Large intestine (tissue), 3 donors: ENCODE data around the gene TRIM41. TPM values are rescaled to one million over a fixed set of nuclear protein-coding genes. Genes with fewer than 3 reads are reported as not detected.
A peak's percentile ranks its signal among the peaks of the same experiment; 100 is the strongest.

ENCODE experiments used
- DNase-seq, 2 donors: peaks; one replicate each; pipeline versions ENCODE4 v3.0.0 to v3.0.0-alpha.2; 2013
- H3K27ac ChIP-seq: one replicate; pipeline ENCODE4 v1.5.1; 2013; ENCODE audit warnings: low read length
- H3K27me3 ChIP-seq: 2 replicates; pipeline ENCODE4 v1.6.1; 2013; ENCODE audit warnings: low read length; ENCODE audit not compliant: control insufficient read depth, insufficient read depth
- H3K36me3 ChIP-seq: 2 replicates; pipeline ENCODE4 v1.6.1; 2013; ENCODE audit warnings: low read length; ENCODE audit not compliant: control insufficient read depth, insufficient read depth
- H3K4me1 ChIP-seq: one replicate; pipeline ENCODE4 v1.6.1; 2013; ENCODE audit warnings: low read length; ENCODE audit not compliant: control insufficient read depth, insufficient read depth
- H3K4me3 ChIP-seq: one replicate; pipeline ENCODE4 v1.5.1; 2013; ENCODE audit warnings: low read length
- H3K9me3 ChIP-seq: one replicate; pipeline ENCODE4 v1.6.1; 2013; ENCODE audit warnings: mild to moderate bottlenecking, low read depth, low read length, moderate library complexity; ENCODE audit not compliant: control insufficient read depth
- WGBS: methylation state at CpG from one replicate; pipeline ENCODE4 v1.1.5; 2013; ENCODE audit warnings: low lambda C conversion rate; ENCODE audit not compliant: insufficient coverage; 5-methylcytosine and 5-hydroxymethylcytosine counted together
- polyA plus RNA-seq: library from polyadenylated mRNA; unstranded; fragments of 120-200 nt; gene quantifications from one replicate; pipeline ENCODE4 v1.2.1, GENCODE V29; 2013

TRIM41 gene
- polyA plus RNA-seq, 1 donor: 22.4 TPM

- Histone ChIP-seq H3K27me3 (no peaks in the 10 kb centered on the region), H3K9me3 (no peaks in the 10 kb centered on the region), H3K4me1 (peaks cover 10% of the 10 kb centered on the region), H3K27ac (no peak overlapping the region), H3K36me3 (peaks cover 76% of the 10 kb centered on the region), H3K4me3 (no peak overlapping the region)
- DNase-seq: no peak
- WGBS: no CpG with 5 or more reads among the region's 9 CpGs
Observed at GRCh38 chr5:181239062-181239663, 16.1 kb downstream of the TRIM41 start.

DNA sequence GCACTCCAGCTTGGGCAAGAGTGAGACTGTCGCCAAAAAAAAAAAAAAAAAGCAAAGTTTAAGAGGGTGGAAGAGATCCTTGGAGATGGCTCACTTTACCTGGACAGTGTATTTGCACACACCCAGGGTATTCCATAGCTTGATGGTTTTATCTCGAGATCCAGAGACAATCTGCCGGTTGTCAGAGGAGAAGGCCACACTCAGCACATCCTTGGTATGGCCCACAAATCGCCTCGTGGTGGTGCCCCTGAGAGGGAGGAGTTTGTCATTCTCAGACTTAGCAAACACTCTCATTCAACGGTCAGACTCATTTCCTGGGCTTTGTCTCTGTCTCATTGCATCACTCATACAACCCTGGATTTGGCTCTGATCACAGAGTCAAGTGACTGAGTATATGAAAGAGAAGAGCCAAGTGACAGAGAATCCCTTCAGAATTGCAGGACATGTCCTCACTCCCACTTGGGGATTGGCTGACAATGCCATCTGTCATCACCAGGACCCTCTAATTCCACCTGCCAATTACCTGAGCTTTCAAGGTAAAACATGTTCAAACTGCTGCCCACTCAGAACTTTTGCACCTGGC is 18.4 kb downstream of the TRIM41 start:
- H3K4me1 ChIP-seq: peaks cover 21% of the 10 kb centered on the region
- peak overlapping the region; percentile 45 for H3K27ac ChIP-seq
- peak in 1 of 2 donors; percentile 57 for DNase-seq
- H3K36me3 ChIP-seq: peaks cover 54% of the 10 kb centered on the region
- H3K4me3 ChIP-seq: peak overlapping the region; percentile 79
- no peaks in the 10 kb centered on the region for H3K27me3 ChIP-seq
- WGBS: no CpG with 5 or more reads among the region's 6 CpGs
- no peaks in the 10 kb centered on the region for H3K9me3 ChIP-seq

DNA sequence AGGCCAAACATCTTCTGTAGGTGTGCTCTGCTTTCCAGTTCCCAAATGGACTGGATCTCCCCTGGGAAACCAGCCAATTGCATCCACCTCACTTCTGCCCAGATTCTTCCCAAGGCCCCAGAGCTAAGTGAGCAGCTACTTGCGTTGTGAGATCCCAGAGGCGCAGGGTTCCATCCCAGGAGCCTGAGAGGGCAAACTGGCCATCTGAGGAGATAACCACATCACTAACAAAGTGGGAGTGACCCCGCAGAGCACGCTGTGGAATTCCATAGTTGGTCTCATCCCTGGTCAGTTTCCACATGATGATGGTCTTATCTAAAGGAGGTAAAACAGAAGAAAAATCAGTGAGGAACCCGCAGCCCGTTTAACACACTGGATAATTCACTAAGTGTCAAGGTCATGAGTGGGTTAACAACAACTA is 19.0 kb downstream of the TRIM41 start:
- no peaks in the 10 kb centered on the region for H3K9me3 ChIP-seq
- H3K4me1 ChIP-seq: peaks cover 21% of the 10 kb centered on the region
- peaks cover 49% of the 10 kb centered on the region for H3K36me3 ChIP-seq
- 25% methylated on average over 2 of the region's 6 CpGs for WGBS
- peak overlapping the region; percentile 79 for H3K4me3 ChIP-seq
- peak overlapping the region; percentile 45 for H3K27ac ChIP-seq
- DNase-seq: no peak
- H3K27me3 ChIP-seq: no peaks in the 10 kb centered on the region

DNA sequence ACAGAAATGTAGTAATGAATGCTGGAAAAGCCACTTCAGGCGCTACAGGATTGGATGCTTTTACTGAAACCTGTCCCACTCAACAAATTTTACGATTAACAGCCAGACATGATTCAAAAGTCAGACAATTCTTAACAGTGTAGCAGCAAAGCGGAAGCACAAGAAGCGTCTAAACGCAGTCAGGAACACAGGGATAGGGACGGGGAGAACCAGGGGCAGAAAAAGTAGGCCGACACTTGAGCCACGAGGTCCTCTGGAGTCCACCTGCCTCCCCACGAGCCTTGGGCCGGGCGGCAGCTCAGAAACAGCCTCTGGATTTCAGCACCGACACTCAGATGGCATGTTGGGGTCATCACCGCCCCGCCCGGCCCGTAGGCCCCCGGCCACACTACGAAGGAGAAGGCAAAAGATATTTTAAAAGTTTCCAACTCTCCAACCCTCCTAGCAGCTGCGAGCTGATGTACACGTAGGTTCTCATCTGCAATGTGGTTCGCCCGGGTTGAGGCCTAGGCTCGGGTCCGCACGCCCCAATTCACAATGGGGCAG is 20.0 kb downstream of the TRIM41 start:
- Histone ChIP-seq H3K4me3 (peak overlapping the region; percentile 79), H3K27ac (peak overlapping the region; percentile 93), H3K36me3 (peaks cover 38% of the 10 kb centered on the region), H3K9me3 (no peaks in the 10 kb centered on the region), H3K4me1 (peaks cover 25% of the 10 kb centered on the region), H3K27me3 (no peaks in the 10 kb centered on the region)
- no peak for DNase-seq
- no CpG with 5 or more reads among the region's 25 CpGs for WGBS

- Histone ChIP-seq H3K27ac (peak within 1 kb of the TSS; percentile 93), H3K9me3 (no peaks in the 10 kb centered on the region), H3K36me3 (peaks cover 32% of the 10 kb centered on the region), H3K27me3 (no peaks in the 10 kb centered on the region), H3K4me1 (peaks cover 29% of the 10 kb centered on the region), H3K4me3 (peak within 1 kb of the TSS; percentile 79)
- peak; percentile 84 to 97 for DNase-seq
- no CpG with 5 or more reads among the region's 50 CpGs for WGBS
Observed at GRCh38 chr5:181243564-181244343, 20.7 kb downstream of the TRIM41 start, which contains the start of gene RACK1. Gene RACK1, minus strand, starts transcription at chr5:181243906. Its CDS starts 106 bp downstream, at chr5:181243800.

- Histone ChIP-seq H3K27me3 (no peaks in the 10 kb centered on the region), H3K4me1 (peaks cover 29% of the 10 kb centered on the region), H3K27ac (peak overlapping the region; percentile 93), H3K4me3 (peak overlapping the region; percentile 92), H3K36me3 (peaks cover 25% of the 10 kb centered on the region), H3K9me3 (no peaks in the 10 kb centered on the region)
- no peak for DNase-seq
- 73% methylated on average over 6 of the region's 34 CpGs for WGBS
Observed at GRCh38 chr5:181245427-181246275, 22.6 kb downstream of the TRIM41 start.

GRCh38 chr5:181246276-181247049 is 23.4 kb downstream of the TRIM41 start:
- H3K27ac ChIP-seq: peak overlapping the region; percentile 93
- H3K27me3 ChIP-seq: no peaks in the 10 kb centered on the region
- H3K4me3 ChIP-seq: peak overlapping the region; percentile 92
- H3K36me3 ChIP-seq: peaks cover 21% of the 10 kb centered on the region
- no CpG with 5 or more reads among the region's 55 CpGs for WGBS
- H3K4me1 ChIP-seq: peaks cover 28% of the 10 kb centered on the region
- no peaks in the 10 kb centered on the region for H3K9me3 ChIP-seq
- DNase-seq: peak; percentile 86 to 93

DNA sequence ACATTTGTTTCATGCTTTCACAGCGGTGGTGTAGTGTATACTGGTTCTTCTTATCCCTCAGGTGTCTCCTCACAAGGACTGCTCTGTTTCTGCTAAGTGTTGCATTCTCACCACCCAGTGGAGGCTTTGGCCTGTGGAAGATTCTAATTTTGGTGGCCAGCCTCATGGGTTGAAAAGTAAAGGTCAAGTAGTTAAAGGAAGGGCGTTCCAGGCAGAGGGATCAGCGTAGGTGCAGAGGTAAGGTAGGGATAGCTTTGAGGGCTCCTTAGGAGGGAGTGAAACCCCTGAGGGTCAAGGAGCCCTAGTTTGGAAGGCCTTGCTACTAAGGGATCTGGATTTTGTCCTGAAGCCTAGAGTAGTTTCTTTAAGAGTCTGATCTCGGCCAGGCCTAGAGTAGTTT is 25.2 kb downstream of the TRIM41 start:
- Histone ChIP-seq H3K4me3 (peak overlapping the region; percentile 92), H3K27ac (no peak overlapping the region), H3K36me3 (peaks cover 21% of the 10 kb centered on the region), H3K9me3 (no peaks in the 10 kb centered on the region), H3K27me3 (no peaks in the 10 kb centered on the region), H3K4me1 (peaks cover 20% of the 10 kb centered on the region)
- DNase-seq: no peak
- WGBS: no CpG with 5 or more reads among the region's 4 CpGs

GRCh38 chr5:181255276-181255675 is 32.2 kb downstream of the TRIM41 start:
- Histone ChIP-seq H3K36me3 (peaks cover 34% of the 10 kb centered on the region), H3K9me3 (no peaks in the 10 kb centered on the region), H3K27ac (no peak overlapping the region), H3K4me3 (no peak overlapping the region), H3K27me3 (no peaks in the 10 kb centered on the region), H3K4me1 (peaks cover 7% of the 10 kb centered on the region)
- no CpG with 5 or more reads among the region's 1 CpG for WGBS
- no peak for DNase-seq
